ENCODE measurements around the gene GOLGA6L7.

DNA sequence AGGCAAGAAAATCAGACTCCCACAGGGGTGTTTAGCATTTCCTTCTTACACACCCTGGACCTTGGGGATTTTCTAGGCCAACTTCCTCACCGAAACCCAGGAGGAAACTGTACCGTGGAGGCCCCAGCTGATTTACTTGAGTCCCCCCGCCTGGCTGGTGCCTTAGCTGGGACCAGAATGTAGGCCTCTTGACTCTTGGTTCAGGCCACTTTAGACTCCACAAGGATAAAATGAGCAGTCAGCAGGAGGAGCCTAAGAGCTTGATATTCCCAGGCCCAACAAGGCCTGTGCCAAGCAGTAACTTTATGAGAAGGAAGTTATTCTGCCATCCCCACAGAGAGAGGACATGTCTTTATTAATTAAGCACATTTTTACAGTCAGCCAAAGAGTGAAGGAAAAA lies 32.7 kb upstream of the GOLGA6L7 start:
- TF ChIP-seq, protein P1, sequence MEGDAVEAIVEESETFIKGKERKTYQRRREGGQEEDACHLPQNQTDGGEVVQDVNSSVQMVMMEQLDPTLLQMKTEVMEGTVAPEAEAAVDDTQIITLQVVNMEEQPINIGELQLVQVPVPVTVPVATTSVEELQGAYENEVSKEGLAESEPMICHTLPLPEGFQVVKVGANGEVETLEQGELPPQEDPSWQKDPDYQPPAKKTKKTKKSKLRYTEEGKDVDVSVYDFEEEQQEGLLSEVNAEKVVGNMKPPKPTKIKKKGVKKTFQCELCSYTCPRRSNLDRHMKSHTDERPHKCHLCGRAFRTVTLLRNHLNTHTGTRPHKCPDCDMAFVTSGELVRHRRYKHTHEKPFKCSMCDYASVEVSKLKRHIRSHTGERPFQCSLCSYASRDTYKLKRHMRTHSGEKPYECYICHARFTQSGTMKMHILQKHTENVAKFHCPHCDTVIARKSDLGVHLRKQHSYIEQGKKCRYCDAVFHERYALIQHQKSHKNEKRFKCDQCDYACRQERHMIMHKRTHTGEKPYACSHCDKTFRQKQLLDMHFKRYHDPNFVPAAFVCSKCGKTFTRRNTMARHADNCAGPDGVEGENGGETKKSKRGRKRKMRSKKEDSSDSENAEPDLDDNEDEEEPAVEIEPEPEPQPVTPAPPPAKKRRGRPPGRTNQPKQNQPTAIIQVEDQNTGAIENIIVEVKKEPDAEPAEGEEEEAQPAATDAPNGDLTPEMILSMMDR (IDR thresholded peaks at IDR 0.05; ENCODE audit: poor library complexity, severe bottlenecking): no peak
- TF ChIP-seq POLR2AphosphoS5 (IDR thresholded peaks at IDR 0.05): no peak
